Dermis lymphatic vessel endothelial cell (primary cell): ENCODE data around the gene ACBD6. TPM values are rescaled to one million over a fixed set of nuclear protein-coding genes. Genes with fewer than 3 reads are reported as not detected.

Experiments used
- total RNA-seq: library from RNA; depleted of rRNA; stranded (reverse); fragments of >200 nt; gene quantifications from 2 replicates; pipeline ENCODE4 v1.2.1, GENCODE V29; 2014

ACBD6 gene, protein sequence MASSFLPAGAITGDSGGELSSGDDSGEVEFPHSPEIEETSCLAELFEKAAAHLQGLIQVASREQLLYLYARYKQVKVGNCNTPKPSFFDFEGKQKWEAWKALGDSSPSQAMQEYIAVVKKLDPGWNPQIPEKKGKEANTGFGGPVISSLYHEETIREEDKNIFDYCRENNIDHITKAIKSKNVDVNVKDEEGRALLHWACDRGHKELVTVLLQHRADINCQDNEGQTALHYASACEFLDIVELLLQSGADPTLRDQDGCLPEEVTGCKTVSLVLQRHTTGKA
- total RNA-seq, result 53.2 and 67.9 TPM in 2 replicates

GRCh38 chr1:180502361-180503279, at the start of gene ACBD6:
Gene ACBD6 (minus strand): TSS chr1:180502577. CDS start chr1:180502266, 311 bp downstream.

Other genes starting within 250 kb of the ACBD6 start
- not detected in 2 replicates for gene OVAAL, start 56.4 kb upstream of the ACBD6 start, total RNA-seq
- gene XPR1, start 129.4 kb upstream of the ACBD6 start, total RNA-seq, result 28.4 and 37.8 TPM in 2 replicates